Activated gamma-delta T cell treated with anti-CD3 and anti-CD28 coated beads, Interleukin-2, amount 50 U/mL, for 16 hours (primary cell): Measurements from ENCODE around the gene PRM1.
A peak's percentile ranks its signal among the peaks of the same experiment; 100 is the strongest.

Experiments used
- DNase-seq: peaks from one replicate; pipeline ENCODE4 v3.0.0-alpha.2; 2020; ENCODE audit warnings: low read depth

The PRM1 gene, protein sequence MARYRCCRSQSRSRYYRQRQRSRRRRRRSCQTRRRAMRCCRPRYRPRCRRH

DNA sequence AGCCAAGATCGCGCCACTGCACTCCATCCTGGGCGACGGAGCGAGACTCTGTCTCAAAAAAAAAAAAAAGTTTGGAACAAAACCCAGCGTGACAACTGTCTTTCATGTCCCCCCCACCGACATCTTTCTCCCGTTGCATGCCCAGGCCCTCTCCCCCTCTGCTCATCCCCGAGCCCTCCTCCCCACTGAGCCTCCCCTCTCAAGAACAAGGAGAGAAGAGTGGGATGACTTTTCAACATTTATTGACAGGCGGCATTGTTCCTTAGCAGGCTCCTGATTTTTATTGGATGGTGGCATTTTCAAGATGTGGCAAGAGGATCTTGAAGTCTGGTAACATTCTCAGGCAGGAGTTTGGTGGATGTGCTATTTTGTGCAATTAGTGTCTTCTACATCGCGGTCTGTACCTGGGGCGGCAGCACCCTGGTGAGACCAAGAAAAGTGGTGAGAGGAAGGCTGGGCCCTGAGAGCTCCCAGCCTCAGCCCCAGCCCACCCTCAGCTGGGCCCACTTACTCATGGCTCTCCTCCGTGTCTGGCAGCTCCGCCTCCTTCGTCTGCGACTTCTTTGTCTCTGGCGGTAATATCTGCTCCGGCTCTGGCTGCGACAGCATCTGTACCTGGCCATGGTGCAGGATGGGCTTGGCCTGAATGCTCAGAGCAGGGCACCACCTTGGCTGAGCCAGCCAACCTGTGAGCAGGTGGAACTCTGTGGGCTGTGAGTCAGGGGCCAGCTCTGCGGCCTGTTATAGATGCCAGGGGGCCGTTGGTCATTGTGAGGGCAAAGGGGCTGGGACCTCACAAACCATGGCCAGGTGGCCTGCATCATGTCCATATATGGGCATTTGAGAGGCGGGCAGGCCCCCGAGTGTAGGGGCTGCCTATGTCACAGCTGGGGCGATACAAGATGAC lies at the start of gene PRM1:
Gene PRM1 (minus strand): TSS at position 715 of the 907 bp plus-strand sequence. CDS start 92 bp downstream, at position 623.
- DNase-seq, result no peak

DNA sequence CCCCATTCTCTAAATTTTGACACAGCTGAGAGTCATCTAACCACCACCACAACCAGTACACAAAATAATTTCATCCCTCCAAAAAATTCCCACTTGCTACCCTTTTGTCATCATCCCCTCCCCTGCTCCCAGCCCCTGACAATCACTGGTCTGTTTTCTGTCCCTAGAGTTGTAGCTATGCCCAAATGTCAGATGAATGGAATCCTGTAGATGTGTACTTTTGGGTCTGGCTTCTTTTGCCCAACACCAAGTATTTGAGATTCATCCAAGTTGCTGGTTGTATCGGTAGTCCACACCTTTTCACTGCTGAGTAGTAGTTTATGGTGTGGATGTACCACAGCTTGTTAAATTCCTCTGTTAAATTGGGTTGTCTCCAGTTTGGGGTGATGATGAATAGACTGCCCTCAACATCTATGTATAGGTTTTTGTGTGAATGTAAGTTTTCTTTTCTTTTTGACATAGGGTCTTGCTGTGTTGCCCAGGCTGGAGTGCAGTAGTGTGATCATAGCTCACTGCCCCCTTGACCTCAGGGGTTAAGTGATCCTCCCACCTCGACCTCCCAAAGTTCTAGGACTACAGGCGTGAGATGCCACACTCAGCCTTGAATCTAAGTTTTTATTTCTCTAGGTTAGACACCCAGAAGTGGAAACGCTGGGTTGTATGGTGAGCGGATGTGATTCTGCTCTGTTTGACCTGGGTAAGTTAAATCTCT lies 49.6 kb upstream of the PRM1 start:
- DNase-seq, result no peak

DNA sequence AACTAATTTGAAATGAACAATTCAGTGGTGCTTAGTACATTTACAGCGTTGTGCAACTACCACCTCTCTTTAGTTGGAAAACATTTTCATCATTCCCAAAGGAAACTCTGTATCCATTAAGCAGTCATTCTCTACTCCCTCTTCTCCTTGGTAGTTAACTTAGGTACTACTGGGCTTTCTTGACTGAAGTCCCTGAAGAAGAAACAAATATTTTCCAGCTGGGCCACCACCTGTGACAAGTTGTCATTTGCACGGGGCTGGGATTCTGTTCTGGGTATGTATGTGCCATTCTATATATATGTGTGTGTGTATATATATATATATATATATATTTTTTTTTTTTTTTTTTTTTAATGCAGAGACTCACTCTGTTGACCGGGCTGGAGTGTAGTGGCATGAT lies 48.8 kb upstream of the PRM1 start:
- no peak for DNase-seq

DNA sequence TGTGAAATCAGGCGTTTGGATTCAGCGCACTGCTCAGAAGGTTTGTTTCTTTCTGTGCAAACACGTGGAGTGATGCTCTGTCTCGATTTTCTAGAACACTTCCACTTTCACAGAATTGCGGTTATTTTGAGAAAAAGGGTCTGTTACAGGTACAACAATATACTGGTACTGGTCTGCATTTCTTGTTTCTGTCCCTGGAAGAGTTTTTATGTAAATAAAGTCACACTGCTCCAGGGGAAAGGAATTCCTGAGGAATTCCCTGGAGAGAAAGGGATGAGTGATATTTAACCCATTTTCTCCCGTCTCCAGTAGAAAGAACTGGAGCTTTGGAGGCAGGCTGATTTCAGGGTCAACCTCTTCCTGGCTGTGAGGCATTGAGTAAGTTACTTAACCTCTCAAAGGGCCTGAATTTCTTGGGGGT lies 48.0 kb upstream of the PRM1 start:
- DNase-seq, result no peak

DNA sequence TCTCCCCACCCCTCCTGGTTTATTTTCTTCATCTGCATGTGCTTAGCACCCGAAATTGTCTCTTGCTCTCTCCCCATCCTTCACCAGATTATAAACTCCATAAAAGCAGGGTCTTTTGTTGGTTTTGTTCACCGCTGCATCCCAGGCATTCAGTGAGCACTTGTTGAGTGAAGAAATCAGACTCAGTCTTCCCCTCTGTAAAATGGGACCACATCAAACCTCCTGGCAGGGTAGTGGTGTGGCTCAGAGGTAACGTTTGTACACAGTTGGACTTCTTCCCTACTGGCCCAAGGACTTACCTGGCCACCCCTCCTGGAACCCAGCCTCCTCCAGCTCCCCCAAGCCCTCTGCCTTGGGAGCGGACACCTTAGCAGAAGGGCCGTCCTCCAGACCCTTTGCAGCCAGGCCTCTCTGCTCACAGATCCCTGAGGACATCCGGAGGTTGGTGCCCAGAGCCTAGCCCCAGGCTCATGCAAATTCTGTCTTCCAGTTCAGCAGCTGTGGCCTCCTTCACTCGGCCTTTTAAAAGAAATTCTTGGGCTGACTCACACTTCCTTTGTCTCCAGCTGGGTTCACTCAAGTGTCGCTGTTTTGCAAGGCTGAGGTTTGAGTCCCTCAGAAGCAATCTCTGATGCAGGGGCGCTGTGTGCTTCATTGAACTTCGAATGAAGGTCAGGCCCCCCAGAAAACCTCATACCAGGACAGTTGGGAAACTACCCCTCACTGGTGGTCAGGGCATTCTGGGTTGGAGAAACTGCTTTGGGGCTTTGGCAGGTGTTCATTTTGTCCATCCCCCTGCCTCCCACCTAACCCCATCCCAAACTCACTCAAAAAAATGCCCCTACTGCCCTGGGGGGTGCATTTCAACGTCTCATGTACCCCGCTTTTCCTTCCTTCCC lies 47.3 kb upstream of the PRM1 start:
- DNase-seq, result peak; percentile 32

DNA sequence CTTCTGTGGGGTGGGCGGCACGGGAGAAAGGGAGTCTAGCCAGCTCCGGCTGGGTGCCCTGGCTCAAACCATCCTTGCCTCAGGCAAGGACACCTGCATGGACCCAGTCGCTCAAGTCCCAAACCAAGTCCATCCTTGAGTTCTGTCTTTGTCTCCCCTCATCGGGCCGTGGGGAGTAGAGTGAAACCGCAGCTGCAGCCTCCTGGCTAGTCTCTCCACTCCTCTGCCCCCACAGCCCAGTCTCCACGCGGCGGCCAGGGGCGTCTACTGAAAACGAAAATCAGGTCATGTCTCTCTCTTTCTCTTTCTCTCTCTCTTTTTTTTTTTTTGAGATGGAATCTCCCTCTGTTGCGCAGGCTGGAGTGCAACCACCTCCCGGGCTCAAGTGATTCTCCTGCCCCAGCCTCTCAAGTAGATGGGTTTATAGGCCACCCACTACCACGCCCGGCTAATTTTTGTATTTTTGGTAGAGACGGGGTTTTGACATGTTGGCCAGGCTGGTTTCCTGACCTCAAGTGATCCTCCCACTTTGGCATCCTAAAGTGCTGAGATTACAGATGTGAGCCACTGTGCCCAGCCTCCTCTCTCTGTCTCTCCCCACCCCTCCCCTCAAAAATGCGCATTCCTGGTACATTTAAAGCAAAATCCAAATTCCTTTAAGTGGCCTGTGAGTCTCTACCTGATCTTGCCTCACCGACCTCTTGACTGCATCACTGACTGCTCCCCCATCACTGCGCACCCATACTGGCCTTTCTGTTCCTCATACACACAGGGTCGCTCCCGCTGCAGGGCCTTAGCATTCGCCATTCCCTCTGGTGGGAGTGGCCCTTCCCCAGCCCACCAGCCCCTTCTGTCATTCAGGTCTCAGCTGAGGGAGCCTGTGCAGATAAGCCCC lies 46.4 kb upstream of the PRM1 start:
- no peak for DNase-seq

DNA sequence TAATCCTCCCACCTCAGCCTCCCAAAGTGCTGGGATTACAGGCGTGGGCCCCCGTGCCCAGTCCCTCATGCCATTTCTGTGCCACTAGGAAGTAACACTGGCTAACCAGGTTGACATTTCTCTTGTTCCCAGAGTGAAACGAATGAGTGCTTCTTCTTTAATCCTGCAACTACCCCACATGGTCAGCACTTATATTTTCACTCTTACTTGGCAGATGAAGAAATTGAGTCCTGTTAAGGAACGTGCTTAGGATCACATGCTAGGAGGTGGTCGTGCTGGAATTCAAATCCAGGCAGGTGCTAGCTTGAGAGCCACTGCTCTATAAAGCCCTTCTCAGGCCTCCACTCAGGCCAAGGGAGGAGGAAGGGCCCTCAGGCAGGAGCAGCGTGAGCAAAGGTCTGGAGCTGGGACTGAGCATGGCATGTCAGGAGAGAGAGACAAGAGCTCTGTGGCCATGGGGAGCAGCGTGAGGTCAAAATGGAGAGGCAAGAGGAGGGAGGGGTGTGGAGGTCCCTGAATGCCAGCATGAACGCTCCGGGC lies 45.7 kb upstream of the PRM1 start:
- DNase-seq, result no peak

DNA sequence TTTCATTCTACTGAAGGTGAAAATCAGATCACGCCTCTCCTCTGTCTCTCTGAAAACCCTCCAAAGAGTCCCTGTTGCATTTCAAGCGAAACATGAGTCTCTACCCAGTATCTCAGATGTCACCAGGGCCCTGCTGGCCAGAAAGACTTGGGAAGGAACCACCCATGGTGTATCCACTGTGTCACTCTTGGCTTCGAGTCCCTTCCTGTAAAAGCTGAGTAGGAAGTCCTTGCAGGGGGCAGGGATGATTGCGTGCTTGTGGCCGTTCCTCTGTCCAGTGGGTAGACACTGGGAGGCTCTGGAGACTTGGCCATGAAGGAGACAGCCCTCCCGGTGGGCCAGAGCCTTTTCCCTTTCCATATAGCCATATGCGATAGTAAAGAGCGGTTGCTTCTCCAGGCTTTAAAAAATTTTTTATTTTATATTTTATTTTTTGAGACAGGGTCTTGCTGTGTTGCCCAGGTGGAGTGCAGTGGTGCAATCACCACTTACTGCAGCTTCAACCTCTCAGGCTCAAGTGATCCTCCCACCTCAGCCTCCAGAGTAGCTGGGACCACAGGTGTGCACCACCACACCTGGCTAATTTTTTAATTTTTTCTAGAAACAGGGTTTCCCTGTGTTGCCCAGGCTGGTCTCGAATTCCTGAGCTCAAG lies 45.1 kb upstream of the PRM1 start:
- DNase-seq, result no peak

DNA sequence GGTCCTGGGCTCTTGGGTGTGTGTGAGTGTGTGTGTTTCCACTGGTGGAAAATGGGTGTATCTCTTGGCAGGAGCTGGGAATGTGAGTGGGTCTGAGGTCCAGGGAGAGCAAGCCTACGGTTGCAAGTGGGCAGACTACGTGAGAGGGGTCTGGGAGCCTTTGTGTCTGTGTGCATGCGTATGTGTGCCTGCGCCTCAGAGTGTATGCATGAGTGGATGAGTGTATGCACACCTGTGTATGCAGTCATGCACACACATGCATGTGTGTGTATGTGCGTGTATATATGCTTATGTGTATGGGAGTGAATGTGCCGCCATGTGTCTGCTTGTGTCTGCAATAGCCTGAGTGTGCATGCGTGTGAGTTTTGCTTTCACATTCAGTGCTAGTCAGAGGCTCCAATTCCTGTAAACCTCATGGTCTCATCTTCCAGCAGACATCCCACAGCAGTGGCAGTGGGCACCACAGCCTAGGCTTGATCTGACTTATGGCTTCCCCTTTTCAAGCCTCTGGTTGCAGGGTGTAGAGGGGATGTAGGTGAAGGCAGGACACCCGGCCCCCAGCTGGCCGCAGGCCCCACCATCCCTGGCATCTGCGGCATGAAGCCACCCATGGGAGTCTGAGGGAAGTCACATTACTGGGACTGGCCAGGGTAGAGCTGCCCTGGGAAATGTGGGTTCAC lies 44.4 kb upstream of the PRM1 start:
- DNase-seq, result no peak

DNA sequence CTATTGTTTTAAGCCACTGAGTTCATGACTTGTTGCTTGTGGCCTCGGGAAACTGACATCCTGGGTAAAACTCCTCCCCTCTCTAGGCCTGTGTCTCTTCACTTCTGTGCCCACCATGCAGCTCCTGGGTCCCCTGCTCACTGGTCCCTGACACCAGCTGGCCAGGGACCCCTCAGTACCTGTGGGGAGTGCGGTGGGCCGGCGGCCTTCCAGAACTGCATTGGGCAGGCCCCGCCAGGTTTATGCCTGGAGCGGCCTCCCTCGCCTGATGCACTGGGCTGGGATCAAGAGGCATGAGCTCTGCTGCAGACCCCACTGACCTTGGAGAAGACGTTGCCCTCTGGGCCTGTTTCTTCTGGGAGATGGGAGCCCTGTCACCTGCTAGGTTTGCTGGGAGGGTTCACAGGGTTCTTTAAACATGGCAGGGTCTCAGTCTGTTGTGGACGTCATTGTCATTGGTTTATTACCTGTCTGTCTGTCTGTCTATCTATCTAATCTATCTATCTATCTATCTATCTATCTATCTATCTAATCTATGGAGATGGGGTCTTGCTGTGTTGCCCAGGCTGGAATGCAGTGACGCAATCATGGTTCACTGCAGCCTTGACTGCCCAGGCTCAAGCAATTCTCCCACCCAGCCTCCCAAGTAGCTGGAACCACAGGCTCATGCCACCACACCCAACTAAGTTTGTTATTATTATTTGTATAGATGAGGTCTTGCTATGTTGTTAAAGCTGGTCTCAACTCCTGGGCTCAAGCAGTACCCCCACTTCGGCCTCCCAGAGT lies 42.6 kb upstream of the PRM1 start:
- DNase-seq, result no peak

DNA sequence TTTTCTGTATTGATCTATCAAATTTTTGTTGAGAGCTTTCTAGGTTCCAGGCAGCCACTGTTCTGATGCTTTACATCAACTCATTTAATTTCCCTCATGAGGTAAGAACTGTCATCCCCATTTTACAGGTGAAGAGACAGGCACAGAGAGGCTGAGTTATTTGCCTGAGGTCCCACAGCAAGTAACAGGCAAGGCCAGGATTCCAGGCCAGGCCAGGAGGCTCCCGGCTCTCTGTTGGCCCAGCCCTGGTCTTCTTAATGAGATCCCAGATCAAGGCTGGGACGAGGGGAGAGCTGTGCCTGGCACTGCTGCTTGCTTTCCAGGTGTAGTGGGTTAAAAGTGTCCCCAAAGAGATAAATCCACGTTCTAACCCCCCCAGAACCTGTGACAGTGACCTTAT lies 41.7 kb upstream of the PRM1 start:
- DNase-seq, result no peak

DNA sequence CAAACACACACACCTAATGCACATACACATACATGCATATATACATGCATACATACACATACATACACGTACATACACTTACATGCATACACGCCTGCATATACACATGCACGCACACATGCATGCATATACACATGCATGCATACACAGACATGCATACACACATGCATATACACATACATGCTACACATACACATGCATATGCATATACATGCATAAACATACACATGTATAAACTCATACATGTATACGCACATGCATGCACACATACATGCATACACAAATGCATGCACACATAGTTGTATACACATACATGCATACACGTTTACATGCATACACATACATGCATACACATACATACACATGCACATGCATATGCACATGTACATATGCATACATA lies 40.5 kb upstream of the PRM1 start:
- DNase-seq, result no peak

DNA sequence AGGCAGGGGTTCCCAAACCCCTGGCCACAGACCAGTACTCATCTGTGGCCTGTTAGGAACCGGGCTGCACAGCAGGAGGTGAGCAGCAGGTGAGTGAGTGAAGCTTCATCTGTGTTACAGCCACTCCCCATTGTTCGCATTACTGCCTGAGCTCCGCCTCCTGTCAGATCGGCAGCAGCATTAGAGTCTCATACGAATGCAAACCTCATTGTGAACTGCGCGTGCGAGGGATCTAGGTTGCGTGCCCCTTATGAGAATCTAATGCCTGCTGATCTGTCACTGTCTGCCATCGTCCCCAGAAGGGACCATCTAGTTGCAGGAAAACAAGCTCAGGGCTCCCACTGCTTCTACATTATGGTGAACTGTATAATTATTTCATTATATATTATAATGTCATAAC lies 39.0 kb upstream of the PRM1 start:
- no peak for DNase-seq

DNA sequence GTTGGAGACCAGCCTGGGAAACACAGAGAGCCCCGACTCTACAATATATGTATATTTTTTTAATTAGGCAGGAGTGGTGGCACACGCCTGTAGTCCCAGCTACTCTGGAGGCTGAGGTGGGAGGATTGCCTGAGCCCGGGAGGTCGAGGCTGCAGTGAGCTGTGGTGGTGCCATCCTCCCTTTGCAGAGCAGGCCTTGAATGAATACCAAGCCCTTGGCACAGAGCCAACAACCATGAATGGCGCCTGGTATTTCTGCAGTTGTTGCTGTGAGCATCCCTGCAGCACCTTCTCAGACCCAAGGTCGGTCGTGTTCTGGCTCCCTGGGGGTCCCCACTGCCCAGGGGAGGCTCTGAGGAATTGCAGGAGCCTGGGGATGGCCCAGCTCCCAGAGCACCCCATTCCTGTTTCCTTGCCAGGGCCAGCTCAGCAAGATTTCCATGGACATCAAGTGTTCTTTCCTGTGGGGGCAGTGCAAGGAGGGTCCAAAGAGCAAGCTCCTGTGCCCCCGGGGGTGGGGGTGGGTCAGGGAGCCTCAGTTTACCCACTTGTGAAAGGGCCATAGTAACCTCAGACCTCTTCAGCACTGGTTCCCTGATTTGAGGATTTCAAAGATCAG lies 38.5 kb upstream of the PRM1 start:
- no peak for DNase-seq

DNA sequence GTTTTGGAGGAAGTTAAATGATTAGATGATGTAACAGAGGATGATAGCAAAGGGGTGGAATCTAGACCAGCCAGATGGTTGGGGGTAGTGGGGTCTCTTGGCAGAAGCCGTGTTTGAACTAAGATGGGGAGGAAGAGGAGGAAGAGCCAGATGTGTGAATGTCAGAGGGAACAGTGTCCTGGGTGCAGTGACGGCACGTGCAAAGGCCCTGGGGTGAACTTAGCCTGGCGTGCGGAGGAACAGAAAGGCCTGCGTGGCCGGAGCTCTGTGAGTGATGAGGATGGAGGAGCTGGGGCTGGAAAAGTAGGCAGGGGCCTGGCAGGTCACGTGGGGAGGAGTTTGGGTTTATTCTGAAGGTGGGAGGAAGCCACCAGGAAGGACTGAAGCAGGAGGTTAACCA lies 37.7 kb upstream of the PRM1 start:
- no peak for DNase-seq

DNA sequence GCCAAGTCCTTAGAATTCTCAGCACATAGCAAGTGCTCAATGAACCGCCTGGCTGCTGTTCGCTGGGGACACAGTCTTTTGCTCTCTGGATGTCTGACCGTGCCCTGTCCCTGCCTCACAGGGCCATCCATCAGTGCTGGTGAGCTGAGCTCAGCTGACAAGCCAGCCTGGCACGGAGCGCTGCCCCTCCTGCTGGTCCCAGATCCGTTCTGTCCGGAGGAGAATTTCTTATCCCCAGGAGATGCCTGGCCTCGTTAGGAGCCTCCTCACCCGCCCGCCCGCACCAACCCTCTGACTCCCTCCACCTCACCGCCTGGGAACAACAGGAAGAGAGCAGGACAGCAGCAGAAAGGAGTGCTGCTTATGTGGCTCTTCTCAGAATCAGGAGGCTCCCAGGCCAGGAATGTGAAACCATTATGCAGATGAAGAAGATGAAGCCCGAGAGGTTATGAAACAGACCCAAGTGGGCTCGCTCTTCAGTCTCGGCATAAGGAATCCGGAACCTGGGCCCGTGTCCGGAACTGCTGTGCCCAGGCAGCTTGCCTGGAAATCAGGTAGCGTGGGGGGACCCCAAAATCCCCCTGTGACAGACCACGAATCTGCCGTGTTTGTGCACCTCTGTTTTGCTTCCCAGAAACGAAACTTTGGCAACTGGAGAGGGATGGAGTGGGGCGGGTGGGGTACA lies 35.3 kb upstream of the PRM1 start:
- DNase-seq, result no peak

DNA sequence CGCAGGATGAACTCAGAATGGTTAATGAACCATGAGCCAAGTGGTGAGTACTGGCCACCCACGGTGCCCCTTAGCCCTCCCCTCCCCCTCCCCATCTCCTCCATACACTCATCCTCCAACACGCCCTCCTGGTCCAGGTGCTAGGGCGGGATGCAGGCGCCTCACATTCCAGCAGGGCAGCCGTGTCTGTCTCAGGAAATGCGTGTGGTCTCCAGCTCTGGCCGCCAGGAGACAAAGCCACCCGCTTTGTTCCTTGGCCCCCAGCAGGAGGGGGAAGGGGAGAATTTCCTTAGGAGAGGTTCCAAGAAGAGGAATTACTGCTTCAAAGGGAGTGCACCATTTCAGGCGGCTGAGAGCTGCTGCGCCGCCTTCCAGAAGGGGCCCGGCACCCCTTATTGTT lies 34.4 kb upstream of the PRM1 start:
- no peak for DNase-seq

DNA sequence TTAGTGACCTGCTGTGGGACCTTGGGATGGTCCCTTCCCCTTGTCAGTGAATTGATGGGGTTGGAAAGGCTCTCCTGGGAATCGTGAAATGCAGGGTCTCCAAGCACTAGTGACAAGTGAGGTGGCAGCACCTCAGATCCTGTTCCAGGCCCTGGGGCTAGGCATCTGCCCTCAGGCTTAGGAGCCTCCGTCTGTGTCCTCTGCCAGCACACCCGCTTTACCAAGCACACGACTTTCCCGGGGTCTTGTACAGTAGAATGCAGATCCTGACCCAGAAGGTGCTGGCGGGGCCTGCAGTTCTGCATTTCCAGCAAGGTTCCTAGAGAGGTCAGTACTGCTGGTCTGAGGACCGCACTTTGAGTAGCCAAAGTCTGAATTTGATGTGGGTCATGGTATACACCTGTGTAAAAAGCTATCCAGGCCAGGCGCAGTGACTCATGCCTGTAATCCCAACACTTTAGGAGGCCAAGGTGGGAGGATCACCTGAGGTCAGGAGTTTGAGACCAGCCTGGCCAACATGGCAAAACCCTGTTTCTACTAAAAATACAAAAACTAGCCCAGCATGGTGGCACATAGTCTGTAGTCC lies 33.3 kb upstream of the PRM1 start:
- DNase-seq, result no peak
